NK-92 treated with Interleukin-12 subunit alpha and Interleukin-12 subunit beta, amount 100 ng/mL, for 24 hours (cell line): ENCODE measurements around the gene SFN.
"Not testable (repeated sequence)": the region's sequence is repeated elsewhere in the genome, so short reads cannot be mapped to it uniquely, and the experiment has no call there.

Source experiments
- DNase-seq: peaks from one replicate; lab custom pipeline; 2025; lab: John Stamatoyannopoulos, UW

SFN gene

GRCh38 chr1:26862781-26863684 lies at the start of gene SFN:
Gene SFN, plus strand, starts transcription at chr1:26863149. Its CDS starts 64 bp downstream, at chr1:26863213.
- DNase-seq: no peak

GRCh38 chr1:26814377-26814776 lies 48.6 kb upstream of the SFN start:
- DNase-seq: no peak

GRCh38 chr1:26814893-26815292 lies 48.1 kb upstream of the SFN start:
- DNase-seq: no peak

- no peak for DNase-seq
These were observed 42.1 kb upstream of the SFN start for GRCh38 chr1:26820784-26821269.

- no peak for DNase-seq
These were observed 40.1 kb upstream of the SFN start for GRCh38 chr1:26822737-26823395.

GRCh38 chr1:26824731-26825130 lies 38.2 kb upstream of the SFN start:
- no peak for DNase-seq

- peak; percentile 50 for DNase-seq
These were observed 36.5 kb upstream of the SFN start, which contains the start of gene ZDHHC18 for GRCh38 chr1:26826261-26827105. Gene ZDHHC18, plus strand, starts transcription at chr1:26826688. Its CDS starts 117 bp downstream, at chr1:26826805.

- no peak for DNase-seq
These were observed 35.8 kb upstream of the SFN start for GRCh38 chr1:26827106-26827604.

- DNase-seq: no peak
These were observed 35.3 kb upstream of the SFN start for GRCh38 chr1:26827663-26828062.

GRCh38 chr1:26828411-26828991 lies 34.4 kb upstream of the SFN start:
- DNase-seq: no peak

- DNase-seq: no peak
These were observed 33.6 kb upstream of the SFN start for GRCh38 chr1:26829184-26829911.

GRCh38 chr1:26831059-26831458 lies 31.9 kb upstream of the SFN start:
- no peak for DNase-seq

GRCh38 chr1:26831546-26832248 lies 31.3 kb upstream of the SFN start:
- no peak for DNase-seq

GRCh38 chr1:26832249-26832960 lies 30.5 kb upstream of the SFN start:
- no peak for DNase-seq

- DNase-seq: peak; percentile 87
These were observed 29.2 kb upstream of the SFN start for GRCh38 chr1:26833432-26834405.

- not testable (repeated sequence) for DNase-seq
These were observed 25.3 kb upstream of the SFN start for GRCh38 chr1:26837665-26838064.

- no peak for DNase-seq
These were observed 24.2 kb upstream of the SFN start for GRCh38 chr1:26838474-26839338.
